Common myeloid progenitor, CD34-positive (primary cell): ENCODE data around the gene GALNT1.

Source experiments
- CTCF ChIA-PET: fragments of 350-600 bp; sonication (Branson Sonifier 250); formaldehyde crosslinking; loops from one replicate; lab custom pipeline; 2021; ENCODE audit warnings: antibody characterized with exemption; lab: Charles Lee
- POLR2A ChIA-PET: fragments of 350-600 bp; sonication (Branson Sonifier 250); formaldehyde crosslinking; loops from one replicate; lab custom pipeline; 2021; ENCODE audit warnings: antibody characterized with exemption; lab: Charles Lee
- DNase-seq, 3 donors: peaks; one replicate each; pipeline versions ENCODE4 v3.0.0 to v3.0.0-alpha.2; 2013
- H3K27ac ChIP-seq, 2 experiments: 1 replicate in 1 of 2; 2 replicates in 1 of 2; pipeline ENCODE4 v1.7.0; 2013; ENCODE audit warnings: inconsistent platforms in 2 of 2, low read length in 2 of 2, mild to moderate bottlenecking in 2 of 2, low read depth in 1 of 2, moderate library complexity in 1 of 2; ENCODE audit not compliant: severe bottlenecking in 2 of 2, insufficient read depth in 1 of 2, poor library complexity in 1 of 2
- H3K27me3 ChIP-seq, 5 experiments: replicated peaks in 2 of 5; 1 replicate in 3 of 5; 2 replicates in 2 of 5; pipeline versions ENCODE4 v1.6.1 to v1.7.0; 2013; ENCODE audit warnings: low read length in 4 of 5, mild to moderate bottlenecking in 2 of 5, moderate library complexity in 2 of 5, inconsistent platforms in 1 of 5; ENCODE audit not compliant: insufficient read depth in 5 of 5, control insufficient read depth in 4 of 5
- H3K36me3 ChIP-seq, 4 experiments: 1 replicate in 2 of 4; 2 replicates in 2 of 4; pipeline versions ENCODE4 v1.6.1 to v1.7.0; 2013; ENCODE audit warnings: low read length in 3 of 4, control low read depth in 1 of 4, mild to moderate bottlenecking in 1 of 4; ENCODE audit not compliant: control insufficient read depth in 4 of 4, insufficient read depth in 4 of 4
- H3K4me1 ChIP-seq, 4 experiments: 1 replicate in 3 of 4; 2 replicates in 1 of 4; pipeline versions ENCODE4 v1.6.1 to v1.7.1; 2013; ENCODE audit warnings: low read length in 3 of 4, mild to moderate bottlenecking in 3 of 4, control low read depth in 1 of 4, inconsistent platforms in 1 of 4, moderate library complexity in 1 of 4; ENCODE audit not compliant: control insufficient read depth in 4 of 4, insufficient read depth in 4 of 4; ENCODE audit errors: control extremely low read depth in 1 of 4
- H3K4me3 ChIP-seq, 7 experiments: 1 replicate in 4 of 7; 2 replicates in 3 of 7; pipeline versions ENCODE4 v1.5.1 to v1.7.0; 2013; ENCODE audit warnings: mild to moderate bottlenecking in 7 of 7, low read length in 6 of 7, moderate library complexity in 6 of 7, inconsistent platforms in 2 of 7, low read depth in 2 of 7, control low read depth in 1 of 7; ENCODE audit not compliant: insufficient read depth in 4 of 7, control insufficient read depth in 1 of 7; ENCODE audit errors: extremely low read depth in 1 of 7
- H3K9me3 ChIP-seq, 5 experiments: 1 replicate in 4 of 5; 2 replicates in 1 of 5; pipeline versions ENCODE4 v1.6.1 to v1.7.1; 2013; ENCODE audit warnings: low read length in 4 of 5, mild to moderate bottlenecking in 2 of 5, inconsistent platforms in 1 of 5, low read depth in 1 of 5, moderate library complexity in 1 of 5; ENCODE audit not compliant: control insufficient read depth in 4 of 5, insufficient read depth in 2 of 5; ENCODE audit errors: control extremely low read depth in 1 of 5
- WGBS: methylation state at CpG from one replicate; pipeline ENCODE4 v1.1.5; 2013; ENCODE audit not compliant: insufficient coverage; 5-methylcytosine and 5-hydroxymethylcytosine counted together

Gene GALNT1

DNA sequence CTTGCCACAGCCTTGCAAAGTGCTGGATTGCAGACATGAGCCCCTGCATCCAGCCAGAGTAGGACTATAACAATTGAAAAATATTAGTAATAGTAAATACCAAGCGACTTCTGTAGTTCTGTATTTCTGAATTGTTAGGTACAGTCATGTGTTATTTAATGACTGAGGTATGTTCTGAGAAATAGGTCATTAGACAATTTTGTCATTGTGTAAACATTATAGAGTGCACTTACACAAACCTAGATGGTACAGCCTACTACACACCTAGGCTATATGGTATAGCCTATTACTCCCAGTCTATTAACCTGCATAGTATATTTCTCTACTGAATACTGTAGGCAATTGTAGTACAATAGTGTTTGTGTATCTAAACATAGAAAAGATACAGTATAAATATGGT is 92.1 kb downstream of the GALNT1 start:
- H3K36me3 ChIP-seq: peaks cover 6 to 15% (median 8%) of the 10 kb centered on the region in 4 experiments
- no CpG with 5 or more reads among the region's 1 CpG for WGBS
- CTCF ChIA-PET: no interaction called here

DNA sequence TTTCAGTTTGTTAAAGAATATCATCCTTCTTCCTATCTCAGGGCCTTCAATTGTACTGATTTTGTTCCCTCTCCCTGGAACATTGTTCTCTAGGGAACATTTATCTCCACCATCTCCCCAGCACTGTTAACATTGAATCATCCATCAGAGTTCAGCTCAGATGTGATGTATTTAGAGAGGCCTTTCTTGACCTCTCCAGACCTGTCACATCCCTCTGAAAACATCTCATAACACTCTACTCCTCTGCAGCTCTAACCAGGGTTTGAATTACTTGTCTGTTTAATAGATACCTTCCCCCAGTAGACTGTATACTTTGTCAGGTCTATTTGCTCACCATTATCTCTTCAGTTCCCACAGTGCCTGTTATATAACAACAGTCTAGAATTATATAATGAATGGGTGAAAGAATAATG is 98.6 kb downstream of the GALNT1 start:
- Histone ChIP-seq H3K27me3 (no peaks in the 10 kb centered on the region), H3K4me3 (no peak overlapping the region), H3K4me1 (no peaks in the 10 kb centered on the region), H3K36me3 (peaks cover 17 to 33% (median 21%) of the 10 kb centered on the region in 4 experiments), H3K27ac (no peak overlapping the region), H3K9me3 (no peaks in the 10 kb centered on the region)
- POLR2A ChIA-PET: no interaction called here
- CTCF ChIA-PET: no interaction called here
- no peak for DNase-seq

More for the DNA sequence above, 92.1 kb downstream of the GALNT1 start:
- Histone ChIP-seq H3K27me3 (no peaks in the 10 kb centered on the region), H3K9me3 (no peaks in the 10 kb centered on the region), H3K27ac (no peak overlapping the region), H3K4me1 (peaks cover 0 to 2% (median 0%) of the 10 kb centered on the region in 4 experiments), H3K4me3 (no peak overlapping the region)
- POLR2A ChIA-PET: no interaction called here
- DNase-seq: no peak

DNA sequence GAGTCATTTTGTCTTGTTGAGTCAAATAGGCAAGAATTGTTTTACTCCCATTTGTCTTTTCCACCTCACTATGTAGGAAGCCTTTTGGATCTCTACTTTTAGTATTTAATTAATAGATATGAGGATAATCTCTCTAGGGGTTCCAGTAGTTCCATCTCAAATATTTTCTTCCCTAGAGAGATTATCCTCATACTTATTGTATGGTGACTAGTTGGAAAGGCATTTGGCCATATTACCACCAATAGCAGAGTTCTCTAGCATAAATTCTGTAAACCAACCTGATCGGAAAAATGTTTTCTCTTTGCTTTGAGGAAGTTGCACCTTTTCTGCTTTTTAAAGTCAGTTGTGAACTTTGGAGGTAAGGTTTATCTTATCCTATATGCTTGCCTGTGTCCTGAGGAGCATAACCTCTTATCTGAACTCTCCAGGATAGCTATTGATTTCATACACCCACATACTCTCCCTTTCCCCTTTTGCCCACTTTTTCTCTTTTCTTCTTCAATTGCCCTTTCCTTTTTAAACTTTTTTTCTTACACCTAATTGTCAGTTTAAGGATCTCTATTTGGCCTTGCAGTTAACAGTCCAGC is 100.8 kb downstream of the GALNT1 start:
- ChIA-PET CTCF (no interaction called here), POLR2A (no interaction called here)
- Histone ChIP-seq H3K9me3 (no peaks in the 10 kb centered on the region), H3K27ac (no peak overlapping the region), H3K4me1 (no peaks in the 10 kb centered on the region), H3K27me3 (no peaks in the 10 kb centered on the region), H3K4me3 (no peak overlapping the region), H3K36me3 (peaks cover 19 to 39% (median 29%) of the 10 kb centered on the region in 4 experiments)
- no peak for DNase-seq
- WGBS: 100% methylated on average over 1 of the region's 1 CpG

DNA sequence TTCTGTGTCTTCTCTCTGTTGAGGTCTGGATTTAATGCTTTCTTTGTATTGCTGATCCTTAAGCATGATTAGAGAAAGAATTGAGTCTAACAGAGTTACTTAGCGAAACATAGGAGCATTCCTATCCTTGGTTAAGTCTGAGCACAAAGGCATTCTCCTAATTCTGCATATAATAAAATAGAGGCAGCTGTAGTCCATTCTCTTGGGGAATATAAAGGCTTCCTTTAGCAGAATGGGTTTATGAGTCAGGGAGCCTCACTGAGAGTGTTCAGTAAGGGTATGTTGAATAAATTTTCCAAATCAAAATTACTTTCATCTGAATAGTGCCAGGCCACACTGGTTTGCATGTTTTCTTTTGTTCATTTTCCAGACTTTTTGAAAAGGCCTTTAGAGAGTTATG is 101.5 kb downstream of the GALNT1 start:
- Histone ChIP-seq H3K4me3 (no peak overlapping the region), H3K27me3 (no peaks in the 10 kb centered on the region), H3K36me3 (peaks cover 19 to 42% (median 27%) of the 10 kb centered on the region in 4 experiments), H3K4me1 (no peaks in the 10 kb centered on the region), H3K27ac (no peak overlapping the region), H3K9me3 (no peaks in the 10 kb centered on the region)
- DNase-seq: no peak
- ChIA-PET POLR2A (no interaction called here), CTCF (no interaction called here)
- no CpG with 5 or more reads among the region's 1 CpG for WGBS

DNA sequence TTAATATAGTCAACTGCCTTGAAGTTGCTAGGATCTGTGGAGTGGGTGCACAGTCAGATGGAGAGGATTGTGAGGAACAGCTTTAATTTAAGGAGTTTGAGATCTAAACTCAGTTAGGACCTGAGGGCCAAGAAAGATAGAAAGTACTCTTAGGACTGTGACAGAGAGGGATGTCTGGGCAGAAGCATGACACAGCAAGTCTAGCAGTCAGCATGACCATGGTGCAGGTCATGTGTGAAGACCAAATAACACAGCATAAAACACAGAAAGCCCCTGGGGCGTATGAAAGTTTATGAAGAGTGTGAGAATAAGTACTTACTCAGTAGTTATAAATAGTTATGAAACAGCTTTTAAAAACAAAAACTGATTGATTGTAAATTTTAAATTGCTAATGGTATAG is 107.2 kb downstream of the GALNT1 start:
- Histone ChIP-seq H3K27ac (no peak overlapping the region), H3K4me3 (no peak overlapping the region), H3K9me3 (no peaks in the 10 kb centered on the region), H3K27me3 (no peaks in the 10 kb centered on the region), H3K36me3 (peaks cover 19 to 55% (median 29%) of the 10 kb centered on the region in 4 experiments), H3K4me1 (no peaks in the 10 kb centered on the region)
- no peak for DNase-seq
- ChIA-PET CTCF (no interaction called here), POLR2A (no interaction called here)
- WGBS: no CpG with 5 or more reads among the region's 1 CpG

DNA sequence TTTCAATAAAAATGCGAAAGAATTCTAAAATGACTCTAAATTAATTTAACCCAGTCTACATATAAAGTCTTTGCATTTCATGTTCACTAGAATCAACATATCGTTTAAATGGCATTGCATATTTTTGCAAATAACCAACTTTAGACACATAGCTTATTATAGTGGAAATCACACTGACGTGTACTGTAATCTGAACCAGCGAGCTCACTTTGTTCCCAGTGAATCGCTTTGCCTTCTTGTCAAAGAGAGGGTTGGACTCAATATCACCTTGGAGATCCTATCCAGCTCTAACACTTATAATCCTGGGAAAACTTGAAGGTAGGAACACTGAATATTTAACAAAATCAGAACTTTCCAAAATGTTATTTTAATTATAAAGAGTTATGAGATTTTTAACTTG is 108.2 kb downstream of the GALNT1 start:
- H3K4me3 ChIP-seq: no peak overlapping the region
- H3K27me3 ChIP-seq: no peaks in the 10 kb centered on the region
- POLR2A ChIA-PET: no interaction called here
- no peak overlapping the region for H3K27ac ChIP-seq
- 100% methylated on average over 4 of the region's 5 CpGs for WGBS
- H3K4me1 ChIP-seq: no peaks in the 10 kb centered on the region
- no peak for DNase-seq
- CTCF ChIA-PET: no interaction called here
- peaks cover 16 to 49% (median 34%) of the 10 kb centered on the region in 4 experiments for H3K36me3 ChIP-seq
- H3K9me3 ChIP-seq: no peaks in the 10 kb centered on the region

DNA sequence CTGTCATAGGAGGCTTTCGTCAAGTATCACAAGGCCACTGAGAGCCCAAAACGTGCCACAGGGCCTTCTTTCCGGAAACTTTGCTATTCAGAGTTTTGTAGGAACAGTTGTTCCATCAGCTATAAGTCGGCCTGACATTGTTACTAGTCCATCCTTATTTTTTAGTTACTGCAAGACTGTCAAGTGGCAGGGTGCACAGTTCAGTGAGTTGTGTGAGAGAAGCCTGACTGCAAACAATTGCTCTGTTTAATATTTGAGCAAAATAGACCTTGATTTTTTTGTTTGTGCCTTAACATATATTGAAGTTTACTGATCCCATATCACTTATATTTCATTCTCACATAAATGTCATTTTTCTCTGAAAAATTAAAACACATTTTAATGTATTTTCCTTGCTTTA is 110.1 kb downstream of the GALNT1 start:
- Histone ChIP-seq H3K4me3 (no peak overlapping the region), H3K27me3 (no peaks in the 10 kb centered on the region), H3K4me1 (no peaks in the 10 kb centered on the region), H3K27ac (no peak overlapping the region), H3K36me3 (peaks cover 13 to 52% (median 35%) of the 10 kb centered on the region in 4 experiments), H3K9me3 (no peaks in the 10 kb centered on the region)
- CTCF ChIA-PET: no interaction called here
- WGBS: 97% methylated on average over 4 of the region's 4 CpGs
- POLR2A ChIA-PET: no interaction called here
- no peak for DNase-seq
